ENCODE measurements around the gene ZIC4.

DNA sequence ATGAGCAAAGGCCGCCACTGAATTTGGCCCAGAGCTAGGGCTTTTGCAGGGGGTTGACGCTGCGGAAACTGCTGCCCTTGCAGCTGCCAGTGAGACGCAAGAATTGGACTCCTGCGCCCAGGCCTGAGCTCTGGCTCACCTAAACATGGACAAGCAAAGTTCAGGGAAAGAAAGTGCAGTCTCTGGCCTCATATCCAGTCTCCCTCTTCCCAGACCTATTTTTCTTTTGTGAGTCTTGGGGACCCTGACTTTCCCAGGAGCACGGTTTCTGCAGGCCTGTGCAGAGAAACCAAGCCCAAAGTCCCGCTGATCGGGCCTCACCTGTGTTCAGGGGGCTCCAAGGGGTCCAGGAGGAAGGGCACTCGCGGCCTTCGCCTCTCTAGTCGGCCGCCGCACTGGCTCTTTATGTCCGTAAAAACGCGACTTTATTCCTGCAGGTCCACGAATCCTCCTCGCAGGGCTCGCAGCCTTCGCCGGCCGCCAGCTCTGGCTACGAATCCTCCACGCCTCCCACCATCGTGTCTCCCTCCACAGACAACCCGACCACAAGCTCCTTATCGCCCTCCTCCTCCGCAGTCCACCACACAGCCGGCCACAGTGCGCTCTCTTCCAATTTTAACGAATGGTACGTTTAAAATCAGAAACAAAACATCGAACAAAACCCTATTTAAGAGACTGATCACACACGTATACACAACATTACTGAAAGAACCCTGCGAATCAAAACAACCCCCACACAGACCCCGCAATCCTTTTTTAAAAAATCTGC, 6.8 kb upstream of the ZIC4 start:
- TF ChIP-seq EZH2 (IDR thresholded peaks at IDR 0.05) (no peak), POLR2AphosphoS5 (IDR thresholded peaks at IDR 0.05; ENCODE audit: borderline replicate concordance, low read depth, low read length) (no peak), FOXP2 (optimal IDR thresholded peaks at IDR 0.05; ENCODE audit: control extremely low read depth, extremely low read length, insufficient read depth) (no peak)

Data from SK-N-MC (cell line).